IMR-90 (cell line): ENCODE data around the gene PFKP.

ENCODE experiments used
- BHLHE40 ChIP-seq: fragments of 150-350 bp; IDR thresholded peaks from 2 replicates; pipeline ENCODE4 v1.6.1; 2016; ENCODE audit warnings: mild to moderate bottlenecking, low read depth, low read length
- CEBPB ChIP-seq: IDR thresholded peaks from 2 replicates; pipeline ENCODE4 v1.6.1; 2012; ENCODE audit warnings: low read depth, low read length, improper control_type of control experiment
- FOS ChIP-seq: fragments of 150-350 bp; IDR thresholded peaks from 2 replicates; pipeline ENCODE4 v1.6.1; 2016; ENCODE audit warnings: low read depth, low read length
- MAFK ChIP-seq: IDR thresholded peaks from 2 replicates; pipeline ENCODE4 v1.6.1; 2012; ENCODE audit warnings: low read depth, low read length, improper control_type of control experiment
- MAZ ChIP-seq: IDR thresholded peaks from 2 replicates; pipeline ENCODE4 v1.6.1; 2012; ENCODE audit warnings: low read depth, mild to moderate bottlenecking, low read length, improper control_type of control experiment, moderate library complexity, borderline replicate concordance
- MXI1 ChIP-seq: IDR thresholded peaks from 2 replicates; pipeline ENCODE4 v1.6.1; 2012; ENCODE audit warnings: low read depth, mild to moderate bottlenecking, low read length, moderate library complexity, borderline replicate concordance
- POLR2A ChIP-seq: IDR thresholded peaks from 2 replicates; pipeline ENCODE4 v1.6.1; 2012; ENCODE audit warnings: mild to moderate bottlenecking, low read depth, low read length
- RAD21 ChIP-seq: IDR thresholded peaks from 2 replicates; pipeline ENCODE4 v1.6.1; 2012; ENCODE audit warnings: low read length, improper control_type of control experiment
- RCOR1 ChIP-seq: IDR thresholded peaks from 2 replicates; pipeline ENCODE4 v1.6.1; 2012; ENCODE audit warnings: mild to moderate bottlenecking, low read length, improper control_type of control experiment; ENCODE audit not compliant: insufficient replicate concordance
- RFX5 ChIP-seq: IDR thresholded peaks from 2 replicates; pipeline ENCODE4 v1.8.0; 2012; ENCODE audit warnings: low read depth, mild to moderate bottlenecking, low read length, moderate library complexity
- SMC3 ChIP-seq: fragments of 150-350 bp; IDR thresholded peaks from 2 replicates; pipeline ENCODE4 v1.6.1; 2016; ENCODE audit warnings: low read depth, mild to moderate bottlenecking, antibody characterized with exemption, low read length, moderate library complexity
- USF2 ChIP-seq: fragments of 150-350 bp; IDR thresholded peaks from 2 replicates; pipeline ENCODE4 v1.6.1; 2017; ENCODE audit warnings: mild to moderate bottlenecking, antibody characterized with exemption, low read length, low read depth
- TF ChIP-seq, protein P1 (sequence below): conservative IDR thresholded peaks from 2 replicates; pipeline ENCODE4 v1.5.1; 2012; ENCODE audit warnings: mild to moderate bottlenecking, low read depth, low read length, improper control_type of control experiment
- TF ChIP-seq, protein P2 (sequence below): fragments of 150-350 bp; IDR thresholded peaks from 2 replicates; pipeline ENCODE4 v1.6.1; 2016; ENCODE audit warnings: low read depth, mild to moderate bottlenecking, low read length, moderate library complexity, borderline replicate concordance

- TF ChIP-seq, protein P1, sequence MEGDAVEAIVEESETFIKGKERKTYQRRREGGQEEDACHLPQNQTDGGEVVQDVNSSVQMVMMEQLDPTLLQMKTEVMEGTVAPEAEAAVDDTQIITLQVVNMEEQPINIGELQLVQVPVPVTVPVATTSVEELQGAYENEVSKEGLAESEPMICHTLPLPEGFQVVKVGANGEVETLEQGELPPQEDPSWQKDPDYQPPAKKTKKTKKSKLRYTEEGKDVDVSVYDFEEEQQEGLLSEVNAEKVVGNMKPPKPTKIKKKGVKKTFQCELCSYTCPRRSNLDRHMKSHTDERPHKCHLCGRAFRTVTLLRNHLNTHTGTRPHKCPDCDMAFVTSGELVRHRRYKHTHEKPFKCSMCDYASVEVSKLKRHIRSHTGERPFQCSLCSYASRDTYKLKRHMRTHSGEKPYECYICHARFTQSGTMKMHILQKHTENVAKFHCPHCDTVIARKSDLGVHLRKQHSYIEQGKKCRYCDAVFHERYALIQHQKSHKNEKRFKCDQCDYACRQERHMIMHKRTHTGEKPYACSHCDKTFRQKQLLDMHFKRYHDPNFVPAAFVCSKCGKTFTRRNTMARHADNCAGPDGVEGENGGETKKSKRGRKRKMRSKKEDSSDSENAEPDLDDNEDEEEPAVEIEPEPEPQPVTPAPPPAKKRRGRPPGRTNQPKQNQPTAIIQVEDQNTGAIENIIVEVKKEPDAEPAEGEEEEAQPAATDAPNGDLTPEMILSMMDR = no peak
- TF ChIP-seq RAD21 = no peak
- TF ChIP-seq POLR2A = no peak
- TF ChIP-seq RFX5 = no peak
- no peak for TF ChIP-seq RCOR1
- no peak for TF ChIP-seq USF2
- TF ChIP-seq FOS = no peak
- TF ChIP-seq SMC3 = no peak
- no peak for TF ChIP-seq MXI1
- TF ChIP-seq MAZ = no peak
- no peak for TF ChIP-seq CEBPB
- no peak for TF ChIP-seq BHLHE40
- TF ChIP-seq, protein P2, sequence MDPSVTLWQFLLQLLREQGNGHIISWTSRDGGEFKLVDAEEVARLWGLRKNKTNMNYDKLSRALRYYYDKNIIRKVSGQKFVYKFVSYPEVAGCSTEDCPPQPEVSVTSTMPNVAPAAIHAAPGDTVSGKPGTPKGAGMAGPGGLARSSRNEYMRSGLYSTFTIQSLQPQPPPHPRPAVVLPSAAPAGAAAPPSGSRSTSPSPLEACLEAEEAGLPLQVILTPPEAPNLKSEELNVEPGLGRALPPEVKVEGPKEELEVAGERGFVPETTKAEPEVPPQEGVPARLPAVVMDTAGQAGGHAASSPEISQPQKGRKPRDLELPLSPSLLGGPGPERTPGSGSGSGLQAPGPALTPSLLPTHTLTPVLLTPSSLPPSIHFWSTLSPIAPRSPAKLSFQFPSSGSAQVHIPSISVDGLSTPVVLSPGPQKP = no peak
- no peak for TF ChIP-seq MAFK
Measured at GRCh38 chr10:3129581-3130340, 62.4 kb downstream of the PFKP start.
